PC-3 (cell line): ENCODE results near the gene HERC6. TPM values are rescaled to one million over a fixed set of nuclear protein-coding genes. Genes with fewer than 3 reads are reported as not detected.

Source experiments
- ATAC-seq: fragments of 200-7000 bp; cut with Tn5 transposase; 2 replicates; pipeline ENCODE4 v1.9.1; 2020; ENCODE audit warnings: mild to moderate bottlenecking, moderate library complexity
- BruUV-seq: library from RNA; stranded (reverse); fragments of 400-500 nt; replicated peaks from 2 replicates; lab custom pipeline; 2021; lab: Mats Ljungman, UMichigan
- CTCF ChIA-PET: fragments of 300-600 bp; sonication (Branson Sonifier 250); formaldehyde crosslinking; loops from one replicate; lab custom pipeline; 2022; ENCODE audit warnings: antibody characterized with exemption; lab: Charles Lee
- POLR2A ChIA-PET: fragments of 300-600 bp; sonication (Branson Sonifier 250); formaldehyde crosslinking; loops from one replicate; lab custom pipeline; 2022; ENCODE audit warnings: antibody characterized with exemption; ENCODE audit not compliant: unreplicated experiment; lab: Charles Lee
- DNase-seq: peaks from one replicate; pipeline ENCODE4 v3.0.0-alpha.2; 2015
- H2AFZ ChIP-seq: fragments of 300-600 bp; sonication (generic); 2 replicates; pipeline ENCODE4 v1.6.0; 2016; ENCODE audit warnings: antibody characterized with exemption, low read length
- H3F3A ChIP-seq: fragments of 300-600 bp; sonication (generic); one replicate; pipeline ENCODE4 v1.6.0; 2017; ENCODE audit warnings: antibody characterized with exemption, low read length, control low read depth, mild to moderate bottlenecking; ENCODE audit not compliant: unreplicated experiment
- H3K27ac ChIP-seq: fragments of 300-600 bp; sonication (generic); 2 replicates; pipeline ENCODE4 v1.5.1; 2016; ENCODE audit warnings: mild to moderate bottlenecking, low read length
- H3K27me3 ChIP-seq: fragments of 300-600 bp; sonication (generic); 2 replicates; pipeline ENCODE4 v1.6.1; 2016; ENCODE audit warnings: low read length, mixed read lengths
- H3K36me3 ChIP-seq: fragments of 300-600 bp; sonication (generic); 2 replicates; pipeline ENCODE4 v1.6.1; 2016; ENCODE audit warnings: low read depth, mixed run types, low read length, mixed read lengths
- H3K4me1 ChIP-seq: fragments of 300-600 bp; sonication (generic); 2 replicates; pipeline ENCODE4 v1.5.1; 2016; ENCODE audit warnings: low read length; ENCODE audit not compliant: insufficient read depth
- H3K4me2 ChIP-seq: fragments of 300-600 bp; sonication (generic); 2 replicates; pipeline ENCODE4 v1.6.0; 2016; ENCODE audit warnings: low read length
- H3K4me3 ChIP-seq: fragments of 300-600 bp; sonication (generic); 2 replicates; pipeline ENCODE4 v1.5.1; 2016; ENCODE audit warnings: mild to moderate bottlenecking, low read length, mixed read lengths
- H3K79me2 ChIP-seq: fragments of 300-600 bp; sonication (generic); 2 replicates; pipeline ENCODE4 v1.6.1; 2017; ENCODE audit warnings: low read length, mixed read lengths
- H3K9ac ChIP-seq: fragments of 300-600 bp; sonication (generic); 2 replicates; pipeline ENCODE4 v1.6.0; 2016; ENCODE audit warnings: mild to moderate bottlenecking, low read length
- H3K9me2 ChIP-seq: fragments of 300-600 bp; sonication (generic); replicated peaks from 2 replicates; pipeline ENCODE4 v1.6.1; 2016; ENCODE audit warnings: mixed run types, low read length, mixed read lengths
- H3K9me3 ChIP-seq: fragments of 300-600 bp; sonication (generic); 2 replicates; pipeline ENCODE4 v1.6.1; 2016; ENCODE audit warnings: low read length, mixed read lengths
- H4K20me1 ChIP-seq: fragments of 300-600 bp; sonication (generic); 2 replicates; pipeline ENCODE4 v1.6.1; 2016; ENCODE audit warnings: low read length, mixed read lengths
- EZH2 ChIP-seq: fragments of 300-600 bp; sonication (generic); IDR thresholded peaks from one replicate; pipeline ENCODE4 v1.6.1; 2017; ENCODE audit warnings: antibody characterized with exemption, mild to moderate bottlenecking, low read length; ENCODE audit not compliant: unreplicated experiment
- EZH2phosphoT487 ChIP-seq: fragments of 300-600 bp; sonication (generic); IDR thresholded peaks from 2 replicates; pipeline ENCODE4 v1.6.1; 2018; ENCODE audit warnings: mild to moderate bottlenecking, antibody characterized with exemption, low read length, borderline replicate concordance
- intact Hi-C: fragments of 100-400 bp; cut with micrococcal nuclease; formaldehyde crosslinking; loops from 2 replicates; pipeline ENCODE4 v1.9.0; 2023
- total RNA-seq: library from RNA; depleted of rRNA; stranded (reverse); fragments of >200 nt; gene quantifications from 2 replicates; pipeline ENCODE4 v1.2.3, GENCODE V29; 2014
- TF ChIP-seq, protein P1 (sequence below): fragments of 300-600 bp; sonication (generic); conservative IDR thresholded peaks from 2 replicates; pipeline ENCODE4 v1.5.1; 2017; ENCODE audit warnings: antibody characterized with exemption, low read depth, mild to moderate bottlenecking, low read length

Gene HERC6
- total RNA-seq, 1 experiment from 2014 or later: 4.8 TPM

DNA sequence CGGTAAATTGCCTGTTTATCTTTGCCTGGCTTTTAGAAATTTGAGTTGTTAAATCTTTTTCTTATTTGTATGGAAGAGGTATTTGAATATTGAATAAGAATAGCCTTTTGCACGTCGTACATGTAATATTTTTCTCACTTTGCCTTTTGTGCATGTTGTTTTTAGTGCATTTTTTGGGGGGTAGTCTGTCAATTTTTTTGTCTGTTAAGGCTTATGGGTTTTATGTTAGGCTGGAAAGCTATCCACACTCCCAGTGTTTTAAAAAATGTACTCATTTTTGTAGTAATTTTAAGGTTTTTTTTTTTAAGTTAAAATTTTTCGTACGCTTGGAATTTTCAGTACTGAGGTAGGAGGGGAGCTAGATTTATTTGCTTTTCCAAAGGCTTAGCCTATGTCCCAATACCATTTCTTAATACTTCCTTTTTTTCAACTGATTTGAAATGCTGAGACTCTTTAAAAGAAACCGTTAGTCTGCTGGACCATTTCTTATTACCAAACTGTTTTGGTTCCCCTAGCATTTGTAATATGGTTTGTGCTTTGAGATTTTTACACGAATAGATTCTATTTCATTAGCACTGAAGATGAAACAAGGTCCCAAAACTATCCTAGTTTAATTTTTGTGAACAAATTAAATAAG lies 79.6 kb downstream of the HERC6 start:
- H3K4me3 ChIP-seq: peak overlapping the region; percentile 69; the same call in 1 of the 2 replicates
- no peak overlapping the region for H3K9ac ChIP-seq
- ChIA-PET POLR2A (interaction anchor here (0.7 kb wide), 1 partner anchor 563 kb away, joined by 10 read pairs; no protein-coding TSS in a partner anchor), CTCF (interaction anchor here (0.6 to 1.2 kb wide), 3 partner anchors 57 to 334 kb away, joined by 3 to 6 read pairs (median 3); no protein-coding TSS in a partner anchor)
- no peaks in the 10 kb centered on the region for H3K4me1 ChIP-seq
- intact Hi-C loops: no loop called here
- TF ChIP-seq EZH2phosphoT487: no peak
- TF ChIP-seq, protein P1, sequence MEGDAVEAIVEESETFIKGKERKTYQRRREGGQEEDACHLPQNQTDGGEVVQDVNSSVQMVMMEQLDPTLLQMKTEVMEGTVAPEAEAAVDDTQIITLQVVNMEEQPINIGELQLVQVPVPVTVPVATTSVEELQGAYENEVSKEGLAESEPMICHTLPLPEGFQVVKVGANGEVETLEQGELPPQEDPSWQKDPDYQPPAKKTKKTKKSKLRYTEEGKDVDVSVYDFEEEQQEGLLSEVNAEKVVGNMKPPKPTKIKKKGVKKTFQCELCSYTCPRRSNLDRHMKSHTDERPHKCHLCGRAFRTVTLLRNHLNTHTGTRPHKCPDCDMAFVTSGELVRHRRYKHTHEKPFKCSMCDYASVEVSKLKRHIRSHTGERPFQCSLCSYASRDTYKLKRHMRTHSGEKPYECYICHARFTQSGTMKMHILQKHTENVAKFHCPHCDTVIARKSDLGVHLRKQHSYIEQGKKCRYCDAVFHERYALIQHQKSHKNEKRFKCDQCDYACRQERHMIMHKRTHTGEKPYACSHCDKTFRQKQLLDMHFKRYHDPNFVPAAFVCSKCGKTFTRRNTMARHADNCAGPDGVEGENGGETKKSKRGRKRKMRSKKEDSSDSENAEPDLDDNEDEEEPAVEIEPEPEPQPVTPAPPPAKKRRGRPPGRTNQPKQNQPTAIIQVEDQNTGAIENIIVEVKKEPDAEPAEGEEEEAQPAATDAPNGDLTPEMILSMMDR: no peak
- TF ChIP-seq EZH2: no peak
- H3K27me3 ChIP-seq: no peaks in the 10 kb centered on the region
- H3K4me2 ChIP-seq: peak overlapping the region; percentile 81
- no peaks in the 10 kb centered on the region for H3K9me2 ChIP-seq
- DNase-seq: no peak
- BruUV-seq: TSS peak; percentile 40
- H3K27ac ChIP-seq: no peak overlapping the region
- H3K79me2 ChIP-seq: no peaks in the 10 kb centered on the region
- H3F3A ChIP-seq: no peaks in the 10 kb centered on the region
- H2AFZ ChIP-seq: peak overlapping the region; percentile 82; the same call in 1 of the 2 replicates
- no peaks in the 10 kb centered on the region for H4K20me1 ChIP-seq
- no peak for ATAC-seq
- H3K36me3 ChIP-seq: no peaks in the 10 kb centered on the region
- no peaks in the 10 kb centered on the region for H3K9me3 ChIP-seq

DNA sequence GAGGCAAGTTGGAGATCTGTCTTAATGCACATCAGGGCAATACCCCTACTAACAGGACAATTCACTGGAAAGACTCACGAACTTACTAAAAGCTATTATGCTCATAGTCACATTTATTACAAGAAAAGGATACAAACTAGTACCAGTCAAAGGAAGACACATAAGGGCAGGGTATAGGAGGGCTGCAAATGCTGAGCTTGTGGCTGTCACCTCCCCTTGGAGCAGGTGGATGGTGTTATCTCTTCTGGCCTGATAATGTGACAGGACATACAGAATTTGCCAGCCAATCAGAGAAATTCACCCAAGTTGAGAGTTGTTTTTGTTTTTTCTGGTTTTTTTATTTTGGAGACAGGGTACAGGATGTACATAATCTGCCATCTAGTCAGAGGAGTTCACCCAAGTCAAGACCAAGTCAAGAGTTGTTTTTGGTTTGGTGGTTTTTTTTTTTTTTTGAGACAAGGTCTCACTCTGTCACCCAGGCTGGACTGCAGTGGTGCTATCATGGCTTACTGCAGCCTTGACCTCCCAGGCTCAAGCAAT lies 87.1 kb downstream of the HERC6 start:
- ChIA-PET CTCF (no interaction called here), POLR2A (no interaction called here)
- no TSS peak for BruUV-seq
- Histone ChIP-seq H3F3A (no peaks in the 10 kb centered on the region), H3K79me2 (no peaks in the 10 kb centered on the region), H3K9ac (no peak overlapping the region), H3K9me3 (no peaks in the 10 kb centered on the region), H3K4me1 (no peaks in the 10 kb centered on the region), H2AFZ (no peak overlapping the region), H3K36me3 (no peaks in the 10 kb centered on the region), H3K4me2 (no peak overlapping the region), H3K27me3 (no peaks in the 10 kb centered on the region), H4K20me1 (no peaks in the 10 kb centered on the region), H3K4me3 (no peak overlapping the region), H3K9me2 (no peaks in the 10 kb centered on the region), H3K27ac (no peak overlapping the region)
- TF ChIP-seq EZH2phosphoT487 (no peak), EZH2 (no peak)
- TF ChIP-seq, protein P1: no peak
- intact Hi-C loops: no loop called here
- DNase-seq: no peak
- ATAC-seq: no peak

DNA sequence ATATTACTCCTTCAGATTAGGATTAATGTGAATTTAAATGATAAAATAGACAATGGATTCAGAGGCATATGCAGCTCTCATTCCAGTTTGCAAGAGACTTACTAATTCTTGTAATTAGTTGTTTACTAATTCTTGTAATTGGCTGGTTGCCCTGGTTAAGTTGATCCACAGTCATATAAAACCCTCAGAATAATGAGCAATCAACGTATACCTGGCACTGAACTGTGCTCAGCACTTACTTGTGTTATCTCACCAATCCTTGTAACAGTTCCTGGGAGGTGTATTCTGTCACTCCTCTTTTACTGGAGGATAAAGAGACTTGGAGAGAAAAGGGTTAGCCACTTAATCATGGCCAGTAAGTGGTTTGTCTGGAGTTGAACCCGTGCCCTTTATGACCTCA lies 88.7 kb downstream of the HERC6 start:
- Histone ChIP-seq H3K36me3 (no peaks in the 10 kb centered on the region), H3K4me3 (no peak overlapping the region), H3K27me3 (no peaks in the 10 kb centered on the region), H3K27ac (no peak overlapping the region), H3F3A (no peaks in the 10 kb centered on the region), H3K4me2 (no peak overlapping the region), H3K79me2 (no peaks in the 10 kb centered on the region), H2AFZ (no peak overlapping the region), H3K9me3 (no peaks in the 10 kb centered on the region), H4K20me1 (no peaks in the 10 kb centered on the region), H3K9ac (no peak overlapping the region), H3K4me1 (no peaks in the 10 kb centered on the region), H3K9me2 (no peaks in the 10 kb centered on the region)
- ChIA-PET POLR2A (no interaction called here), CTCF (no interaction called here)
- intact Hi-C loops: no loop called here
- DNase-seq: no peak
- no peak for ATAC-seq
- no TSS peak for BruUV-seq
- TF ChIP-seq EZH2 (no peak), EZH2phosphoT487 (no peak)
- TF ChIP-seq, protein P1: no peak
